Psoas muscle (tissue), 8 donors: Measurements from ENCODE around the gene ZMYM4. TPM values are rescaled to one million over a fixed set of nuclear protein-coding genes. Genes with fewer than 3 reads are reported as not detected.
A peak's percentile ranks its signal among the peaks of the same experiment; 100 is the strongest.

Source experiments
- ATAC-seq, 4 donors: fragments of 200-7000 bp; cut with Tn5 transposase; one replicate each; pipeline ENCODE4 v1.9.1; 2020; ENCODE audit warnings: moderate library complexity in 3 of 4, mild to moderate bottlenecking in 2 of 4
- DNase-seq, 2 donors: peaks; one replicate each; pipeline ENCODE4 v3.0.0-alpha.2; 2020
- H3K27ac ChIP-seq: fragments of 200-600 bp; one replicate; pipeline ENCODE4 v1.8.0; 2022
- H3K27me3 ChIP-seq, 3 donors: fragments of 200-600 bp in 1 of 3; one replicate each; pipeline versions ENCODE4 v1.6.1 to v1.8.0; 2013 to 2022; ENCODE audit warnings: low read length in 2 of 3, mild to moderate bottlenecking in 2 of 3, moderate library complexity in 1 of 3; ENCODE audit not compliant: insufficient read depth in 3 of 3
- H3K36me3 ChIP-seq, 2 donors: fragments of 200-600 bp in 1 of 2; one replicate each; pipeline versions ENCODE4 v1.6.1 to v1.8.0; 2013 to 2022; ENCODE audit warnings: low read depth in 1 of 2, mild to moderate bottlenecking in 1 of 2, moderate library complexity in 1 of 2; ENCODE audit not compliant: insufficient read depth in 1 of 2
- H3K4me1 ChIP-seq: fragments of 200-600 bp; one replicate; pipeline ENCODE4 v1.8.0; 2022
- H3K4me3 ChIP-seq: fragments of 200-600 bp; one replicate; pipeline ENCODE4 v1.8.0; 2022; ENCODE audit warnings: mild to moderate bottlenecking
- H3K9me3 ChIP-seq: fragments of 200-600 bp; one replicate; pipeline ENCODE4 v1.8.0; 2022
- CTCF ChIP-seq: fragments of 200-600 bp; IDR thresholded peaks from one replicate; pipeline ENCODE4 v1.8.0; 2022; ENCODE audit warnings: antibody characterized with exemption
- WGBS, 3 donors: extraction: QIAGEN DNeasy Blood & Tissue Kit; methylation state at CpG; one replicate each; pipeline versions ENCODE4 v1.1.6 to v1.1.7; 2013; 5-methylcytosine and 5-hydroxymethylcytosine counted together
- intact Hi-C, 2 donors: fragments of 100-400 bp; cut with DNase I; formaldehyde crosslinking; loops; one replicate each; pipeline versions ENCODE4 v1.11.0 to v1.14.2; 2022
- polyA plus RNA-seq, 3 donors: library from polyadenylated mRNA; stranded (reverse); fragments of 200-250 nt; gene quantifications; one replicate each; pipeline ENCODE4 v1.2.3, GENCODE V29; 2013
- total RNA-seq, 4 donors: library from RNA; stranded (reverse); fragmentation: NEBNext Ultra II Directional in 2 of 4; extraction: Animal tissue kit (Norgen Biotek cat#: 25700) in 2 of 4; gene quantifications; one replicate each; pipeline versions ENCODE4 v1.2.1 to v1.2.4, GENCODE V29; 2021 to 2023
- donor health status: healthy with polysubstance abuse.
- donor health status: DM: no; HTN: no; CAD: no; lungs with moderate emphysema.
- donor health status: Bipolar disorder and iron deficiency.
- donor health status: healthy.
- donor health status: DM: yes; HTN: yes; CAD: no.
- donor health status: DM: no; HTN: no; CAD: no.
- donor health status: DM: no; HTN: no; CAD: no.
- donor health status: DM: yes; HTN: yes; CAD: no.

Gene ZMYM4
- total and polyA plus RNA-seq, 7 donors, result 4.6 to 32.6 (median 25.3) TPM

GRCh38 chr1:35305383-35305782 is 36.9 kb downstream of the ZMYM4 start:
- peak overlapping the region; percentile 88 for H3K27ac ChIP-seq
- WGBS, 3 donors, result 86 to 94% (median 87%) methylated on average over 3 of the region's 3 CpGs
- peaks cover 37% of the 10 kb centered on the region for H3K4me1 ChIP-seq
- TF ChIP-seq CTCF, result no peak
- intact Hi-C loops, result no loop called here
- peaks cover 0 to 5% of the 10 kb centered on the region in 2 donors for H3K36me3 ChIP-seq
- H3K27me3 ChIP-seq, result no peaks in the 10 kb centered on the region
- H3K9me3 ChIP-seq, result no peaks in the 10 kb centered on the region
- H3K4me3 ChIP-seq, result peak overlapping the region; percentile 18
- ATAC-seq, result peak in 3 of 4 donors; percentile 58 to 70 (median 65)
- DNase-seq, result no peak

- DNase-seq, result no peak
- Histone ChIP-seq H3K36me3 (peaks cover 0 to 9% of the 10 kb centered on the region in 2 donors), H3K27ac (no peak overlapping the region), H3K4me1 (peaks cover 19% of the 10 kb centered on the region), H3K9me3 (no peaks in the 10 kb centered on the region), H3K27me3 (no peaks in the 10 kb centered on the region), H3K4me3 (no peak overlapping the region)
- 98 to 100% (median 98%) methylated on average over 3 of the region's 3 CpGs for WGBS, 3 donors
- intact Hi-C loops, result no loop called here
- no peak for TF ChIP-seq CTCF
- no peak for ATAC-seq
Observed at GRCh38 chr1:35315649-35316048, 47.1 kb downstream of the ZMYM4 start.

GRCh38 chr1:35316264-35316663 is 47.8 kb downstream of the ZMYM4 start:
- Histone ChIP-seq H3K9me3 (no peaks in the 10 kb centered on the region), H3K27me3 (no peaks in the 10 kb centered on the region), H3K27ac (no peak overlapping the region), H3K36me3 (peaks cover 0 to 3% of the 10 kb centered on the region in 2 donors), H3K4me3 (no peak overlapping the region), H3K4me1 (peaks cover 24% of the 10 kb centered on the region)
- WGBS, 3 donors, result 43 to 67% (median 44%) methylated on average over 1 of the region's 1 CpG
- DNase-seq (no peak), ATAC-seq (peak in 1 of 4 donors; percentile 32)
- intact Hi-C loops, result no loop called here
- no peak for TF ChIP-seq CTCF

GRCh38 chr1:35319988-35320713 is 51.6 kb downstream of the ZMYM4 start:
- peaks cover 22% of the 10 kb centered on the region for H3K4me1 ChIP-seq
- ATAC-seq, result peak; percentile 87 to 98 (median 95)
- no peaks in the 10 kb centered on the region for H3K27me3 ChIP-seq
- 53 to 63% (median 53%) methylated on average over 4 of the region's 4 CpGs for WGBS, 3 donors
- intact Hi-C loops, result loop anchor here in 1 of 2 donors (5.0 kb wide), 1 partner anchor 53 kb away; the partner anchor contains the start of gene ZMYM4
- H3K36me3 ChIP-seq, result no peaks in the 10 kb centered on the region
- H3K4me3 ChIP-seq, result peak overlapping the region; percentile 5
- H3K9me3 ChIP-seq, result no peaks in the 10 kb centered on the region
- no peak for TF ChIP-seq CTCF
- no peak for DNase-seq
- H3K27ac ChIP-seq, result peak overlapping the region; percentile 62
